SK-N-MC (cell line): ENCODE results near the gene TK2.

Source experiments
- DNase-seq: peaks from one replicate; pipeline ENCODE4 v3.0.0-alpha.2; 2011; ENCODE audit warnings: low read depth, low spot score
- H3K27ac ChIP-seq: fragments of 200-600 bp; sonication (generic); 2 replicates; pipeline ENCODE4 v1.5.1; 2016; ENCODE audit warnings: mixed run types
- H3K36me3 ChIP-seq: fragments of 200-600 bp; sonication (generic); 2 replicates; pipeline ENCODE4 v1.6.1; 2017; ENCODE audit warnings: antibody characterized with exemption, low read length, mixed read lengths; ENCODE audit not compliant: insufficient read depth
- H3K4me3 ChIP-seq: fragments of 200-600 bp; sonication (generic); 2 replicates; pipeline ENCODE4 v1.5.1; 2016
- H3K9ac ChIP-seq: fragments of 200-600 bp; sonication (generic); 2 replicates; pipeline ENCODE4 v1.8.0; 2017; ENCODE audit warnings: mixed run types, mixed read lengths; ENCODE audit not compliant: insufficient read length
- H3K9me3 ChIP-seq: fragments of 200-600 bp; sonication (generic); 2 replicates; pipeline ENCODE4 v1.6.1; 2017; ENCODE audit warnings: low read depth, mild to moderate bottlenecking, antibody characterized with exemption, low read length, moderate library complexity, mixed read lengths
- EZH2 ChIP-seq: fragments of 200-600 bp; sonication (generic); IDR thresholded peaks from one replicate; pipeline ENCODE4 v1.6.1; 2017; ENCODE audit warnings: antibody characterized with exemption
- FOXP2 ChIP-seq: optimal IDR thresholded peaks from 2 replicates; pipeline ENCODE3; 2011; ENCODE audit warnings: mild to moderate bottlenecking, moderate library complexity; ENCODE audit not compliant: insufficient read depth; ENCODE audit errors: extremely low read length, control extremely low read depth
- POLR2AphosphoS5 ChIP-seq: IDR thresholded peaks from 2 replicates; pipeline ENCODE4 v1.6.1; 2012; ENCODE audit warnings: mild to moderate bottlenecking, low read depth, low read length, borderline replicate concordance

The TK2 gene

GRCh38 chr16:66588981-66589713, 39.2 kb upstream of the TK2 start:
- no peaks in the 10 kb centered on the region for H3K36me3 ChIP-seq
- no peak for TF ChIP-seq EZH2
- TF ChIP-seq POLR2AphosphoS5: no peak
- TF ChIP-seq FOXP2: no peak
- no peak overlapping the region for H3K9ac ChIP-seq
- no peak for DNase-seq
- H3K9me3 ChIP-seq: no peaks in the 10 kb centered on the region
- H3K4me3 ChIP-seq: no peak overlapping the region
- no peak overlapping the region for H3K27ac ChIP-seq

- Histone ChIP-seq H3K9ac (no peak overlapping the region), H3K9me3 (no peaks in the 10 kb centered on the region), H3K4me3 (no peak overlapping the region), H3K27ac (no peak overlapping the region), H3K36me3 (no peaks in the 10 kb centered on the region)
- no peak for DNase-seq
- TF ChIP-seq FOXP2 (no peak), EZH2 (no peak), POLR2AphosphoS5 (no peak)
These were observed 38.1 kb upstream of the TK2 start for GRCh38 chr16:66587881-66588600.

- TF ChIP-seq EZH2: no peak
- TF ChIP-seq POLR2AphosphoS5: no peak
- TF ChIP-seq FOXP2: no peak
- DNase-seq: no peak
- H3K36me3 ChIP-seq: no peaks in the 10 kb centered on the region
- no peak overlapping the region for H3K9ac ChIP-seq
- no peak overlapping the region for H3K27ac ChIP-seq
- no peaks in the 10 kb centered on the region for H3K9me3 ChIP-seq
- H3K4me3 ChIP-seq: no peak overlapping the region
These were observed 35.7 kb upstream of the TK2 start for GRCh38 chr16:66585481-66586239.

- no peaks in the 10 kb centered on the region for H3K36me3 ChIP-seq
- H3K9ac ChIP-seq: no peak overlapping the region
- no peaks in the 10 kb centered on the region for H3K9me3 ChIP-seq
- TF ChIP-seq POLR2AphosphoS5 (no peak), EZH2 (no peak), FOXP2 (no peak)
- H3K27ac ChIP-seq: no peak overlapping the region
- H3K4me3 ChIP-seq: no peak overlapping the region
- no peak for DNase-seq
These were observed 31.5 kb upstream of the TK2 start for GRCh38 chr16:66581246-66581952.

- Histone ChIP-seq H3K4me3 (no peak overlapping the region), H3K27ac (no peak overlapping the region), H3K36me3 (no peaks in the 10 kb centered on the region), H3K9ac (no peak overlapping the region), H3K9me3 (no peaks in the 10 kb centered on the region)
- TF ChIP-seq POLR2AphosphoS5 (no peak), FOXP2 (no peak), EZH2 (no peak)
- DNase-seq: no peak
These were observed 30.8 kb upstream of the TK2 start for GRCh38 chr16:66580605-66581209.

DNA sequence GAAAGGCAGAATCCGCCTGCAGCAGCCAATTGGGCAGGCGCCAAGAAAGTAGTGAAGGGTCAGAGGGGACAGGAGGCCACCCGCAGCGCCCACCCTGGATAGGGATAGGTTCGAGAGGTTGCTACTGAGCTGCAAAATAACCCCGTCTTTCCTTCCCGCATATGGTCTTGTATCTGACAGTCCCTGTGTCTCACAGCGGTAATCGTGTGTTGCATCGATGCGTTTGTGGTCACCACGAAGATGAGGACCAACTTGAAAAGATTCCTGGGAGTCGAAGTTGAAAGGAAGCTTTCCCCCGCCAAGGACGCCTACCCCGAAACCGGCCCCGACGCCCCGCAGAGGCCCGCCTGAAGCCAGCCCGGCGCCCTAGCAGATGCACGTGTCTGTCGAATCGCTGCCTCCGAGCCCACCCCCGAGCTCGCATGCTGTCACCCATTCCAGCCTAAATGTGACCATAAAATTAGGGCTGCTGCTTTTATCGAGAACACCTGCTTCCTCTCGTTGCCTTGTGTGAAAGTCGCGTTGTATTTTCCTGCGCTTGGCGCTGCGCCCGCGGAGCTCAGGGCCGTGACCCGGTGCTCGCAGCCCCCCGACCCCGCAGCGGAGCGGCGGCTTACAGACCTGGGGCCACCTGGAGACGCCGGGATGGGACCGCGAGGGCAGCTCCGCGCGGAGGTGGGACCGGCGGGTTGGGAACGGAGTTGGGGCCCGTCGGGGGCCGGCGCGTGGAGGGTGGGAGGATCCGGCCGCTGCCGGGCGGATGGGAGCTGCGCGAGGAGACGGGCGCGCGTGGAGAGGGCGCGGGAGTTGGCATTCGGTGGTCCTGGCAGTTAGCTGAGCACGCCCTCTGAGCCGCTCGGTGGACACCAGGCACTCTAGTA, 29.0 kb upstream of the TK2 start, which contains the start of gene CMTM2:
Gene CMTM2, plus strand, starts transcription at position 813 of the 881 bp plus-strand sequence. CDS start 145 bp downstream, outside the sequence.
- Histone ChIP-seq H3K36me3 (no peaks in the 10 kb centered on the region), H3K27ac (no peak within 1 kb of the TSS), H3K4me3 (no peak within 1 kb of the TSS), H3K9me3 (no peaks in the 10 kb centered on the region), H3K9ac (no peak within 1 kb of the TSS)
- DNase-seq: no peak
- no peak for TF ChIP-seq FOXP2
- TF ChIP-seq EZH2: no peak
- no peak for TF ChIP-seq POLR2AphosphoS5

- H3K9me3 ChIP-seq: no peaks in the 10 kb centered on the region
- no peak overlapping the region for H3K9ac ChIP-seq
- DNase-seq: no peak
- no peak overlapping the region for H3K27ac ChIP-seq
- H3K36me3 ChIP-seq: no peaks in the 10 kb centered on the region
- no peak for TF ChIP-seq EZH2
- no peak for TF ChIP-seq FOXP2
- no peak for TF ChIP-seq POLR2AphosphoS5
- no peak overlapping the region for H3K4me3 ChIP-seq
These were observed 26.4 kb upstream of the TK2 start for GRCh38 chr16:66576296-66576695.
